Left lung (tissue), 10 donors: ENCODE results near the gene TADA1. TPM values are rescaled to one million over a fixed set of nuclear protein-coding genes. Genes with fewer than 3 reads are reported as not detected.
A peak's percentile ranks its signal among the peaks of the same experiment; 100 is the strongest.

ENCODE experiments used
- ATAC-seq: fragments of 200-7000 bp; cut with Tn5 transposase; one replicate; pipeline ENCODE4 v1.9.1; 2020; ENCODE audit warnings: moderate library complexity
- DNase-seq, 4 donors: peaks; one replicate each; pipeline ENCODE4 v3.0.0-alpha.2; 2013 to 2020
- H3K27ac ChIP-seq, 2 donors: fragments of 200-600 bp; sonication (generic) in 1 of 2; one replicate each; pipeline versions ENCODE4 v1.5.0 to v1.8.0; 2020 to 2021
- H3K27me3 ChIP-seq, 2 donors: fragments of 200-600 bp; sonication (generic) in 1 of 2; one replicate each; pipeline versions ENCODE4 v1.5.0 to v1.8.0; 2020 to 2021
- H3K36me3 ChIP-seq, 2 donors: fragments of 200-600 bp; sonication (generic) in 1 of 2; one replicate each; pipeline versions ENCODE4 v1.5.0 to v1.8.0; 2020 to 2021
- H3K4me1 ChIP-seq, 2 donors: fragments of 200-600 bp; one replicate each; pipeline ENCODE4 v1.8.0; 2021
- H3K4me3 ChIP-seq, 2 donors: fragments of 200-600 bp; sonication (generic) in 1 of 2; one replicate each; pipeline versions ENCODE4 v1.5.0 to v1.8.0; 2020 to 2021; ENCODE audit warnings: mild to moderate bottlenecking in 1 of 2
- H3K9me3 ChIP-seq, 2 donors: fragments of 200-600 bp; sonication (generic) in 1 of 2; one replicate each; pipeline versions ENCODE4 v1.5.0 to v1.8.0; 2020 to 2021
- CTCF ChIP-seq, 2 donors: fragments of 200-600 bp; sonication (generic) in 1 of 2; IDR thresholded peaks; one replicate each; pipeline versions ENCODE4 v1.5.0 to v1.8.0; 2021; ENCODE audit warnings: antibody characterized with exemption in 2 of 2
- intact Hi-C, 2 donors: fragments of 100-400 bp; cut with DNase I; formaldehyde crosslinking; loops; one replicate each; pipeline versions ENCODE4 v1.11.2 to v1.14.2; 2022
- polyA plus RNA-seq, 6 donors: library from polyadenylated mRNA; unstranded; fragments of 120-200 nt; gene quantifications; one replicate each; pipeline ENCODE4 v1.2.1, GENCODE V29; 2013; ENCODE audit not compliant: insufficient read length in 6 of 6
- total RNA-seq, 2 donors: library from RNA; stranded (reverse); fragmentation: NEBNext Ultra II Directional; extraction: Animal tissue kit (Norgen Biotek cat#: 25700); gene quantifications; one replicate each; pipeline ENCODE4 v1.2.1, GENCODE V29; 2021
- donor health status: DM: no; HTN: yes; CAD: no.
- donor health status: DM: no; HTN: no; CAD: no.

Gene TADA1
- total and polyA plus RNA-seq, 8 donors = 7.5 to 24.8 (median 22.9) TPM

GRCh38 chr1:166843322-166843721 lies 32.7 kb downstream of the TADA1 start:
- Histone ChIP-seq H3K9me3 (no peaks in the 10 kb centered on the region), H3K4me1 (peaks cover 38 to 67% of the 10 kb centered on the region in 2 donors), H3K27ac (no peak overlapping the region), H3K36me3 (peaks cover 0 to 74% of the 10 kb centered on the region in 2 donors), H3K27me3 (no peaks in the 10 kb centered on the region), H3K4me3 (no peak overlapping the region)
- ATAC-seq (no peak), DNase-seq (no peak)
- TF ChIP-seq CTCF (IDR thresholded peaks at IDR 0.05) = no peak
- intact Hi-C loops = no loop called here

- Histone ChIP-seq H3K27me3 (no peaks in the 10 kb centered on the region), H3K9me3 (no peaks in the 10 kb centered on the region), H3K36me3 (peaks cover 0 to 46% of the 10 kb centered on the region in 2 donors), H3K27ac (peak overlapping the region; percentile 75 to 76), H3K4me1 (peaks cover 38 to 68% of the 10 kb centered on the region in 2 donors), H3K4me3 (peak overlapping the region; percentile 65 to 81)
- DNase-seq (peak; percentile 4 to 59 (median 39)), ATAC-seq (peak; percentile 37)
- no peak for TF ChIP-seq CTCF (IDR thresholded peaks at IDR 0.05)
- intact Hi-C loops = no loop called here
These were observed 35.5 kb downstream of the TADA1 start for GRCh38 chr1:166840309-166841274.

GRCh38 chr1:166839600-166840308 lies 36.3 kb downstream of the TADA1 start:
- Histone ChIP-seq H3K27ac (peak overlapping the region; percentile 93 to 97), H3K4me3 (peak overlapping the region; percentile 65 to 81), H3K9me3 (no peaks in the 10 kb centered on the region), H3K36me3 (peaks cover 0 to 38% of the 10 kb centered on the region in 2 donors), H3K4me1 (peaks cover 38 to 61% of the 10 kb centered on the region in 2 donors), H3K27me3 (no peaks in the 10 kb centered on the region)
- no peak for TF ChIP-seq CTCF (IDR thresholded peaks at IDR 0.05)
- ATAC-seq (peak; percentile 19), DNase-seq (peak; percentile 20 to 92 (median 50))
- intact Hi-C loops = no loop called here

- intact Hi-C loops = no loop called here
- peak; percentile 93 for ATAC-seq
- Histone ChIP-seq H3K4me1 (peaks cover 33 to 54% of the 10 kb centered on the region in 2 donors), H3K27me3 (no peaks in the 10 kb centered on the region), H3K9me3 (no peaks in the 10 kb centered on the region), H3K27ac (peak within 1 kb of the TSS; percentile 93 to 97), H3K4me3 (peak within 1 kb of the TSS; percentile 65 to 81), H3K36me3 (peaks cover 0 to 30% of the 10 kb centered on the region in 2 donors)
- no peak for TF ChIP-seq CTCF (IDR thresholded peaks at IDR 0.05)
- DNase-seq = peak; percentile 90 to 98 (median 95)
These were observed 37.1 kb downstream of the TADA1 start, which contains the start of gene POGK for GRCh38 chr1:166838766-166839599. Gene POGK (plus strand): TSS chr1:166839475. CDS start chr1:166840957, 1,482 bp downstream.
